ENCODE data around the gene GNG8.

DNA sequence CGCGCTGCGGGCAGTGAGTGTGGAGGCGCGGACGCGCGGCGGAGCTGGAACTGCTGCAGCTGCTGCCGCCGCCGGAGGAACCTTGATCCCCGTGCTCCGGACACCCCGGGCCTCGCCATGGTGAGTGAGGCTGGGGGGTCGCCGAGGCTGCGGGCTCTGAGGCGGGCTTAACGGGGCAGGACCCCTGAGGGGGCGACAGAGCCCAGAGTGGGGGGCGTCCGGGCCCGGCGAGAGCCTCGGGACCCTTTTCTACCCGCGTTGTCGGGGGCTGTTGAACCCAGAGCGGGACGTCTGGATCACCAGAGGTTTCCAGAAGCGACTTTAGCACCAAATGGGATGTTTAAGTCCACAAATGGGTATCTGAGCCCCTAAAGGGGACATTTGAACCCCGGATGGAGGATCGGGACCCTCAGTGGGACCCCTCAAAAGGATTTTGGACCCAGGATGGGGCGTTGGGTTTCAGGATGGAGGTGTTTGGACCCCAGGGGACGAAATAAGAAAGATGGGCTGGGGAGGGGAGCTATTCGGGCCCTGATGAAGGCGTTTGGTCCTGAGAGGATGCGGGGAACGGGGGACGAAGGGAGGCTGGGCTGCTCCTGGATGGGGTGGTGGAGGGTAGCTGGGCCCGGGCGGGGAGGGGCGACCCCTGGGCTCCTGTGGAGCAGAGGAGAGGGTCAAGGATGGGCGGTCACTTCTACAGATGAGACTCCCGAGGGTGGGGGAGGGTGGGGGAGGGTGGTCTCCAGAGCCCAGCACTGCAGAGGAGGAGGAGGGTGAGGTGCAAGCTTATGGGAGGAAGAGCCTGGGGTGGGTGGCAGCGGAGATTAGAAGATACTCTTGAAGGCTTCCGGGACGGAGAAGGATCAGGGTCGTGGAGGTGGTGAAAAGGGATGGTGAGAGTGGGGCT is 34.4 kb downstream of the GNG8 start, which contains the start of gene CALM3:
- no peak for TF ChIP-seq GATA2 (IDR thresholded peaks at IDR 0.05; ENCODE audit: low read depth, low read length)
- no peak for TF ChIP-seq GATA3 (IDR thresholded peaks at IDR 0.05; ENCODE audit: low read depth, low read length)

Data from SH-SY5Y (cell line).